ENCODE measurements around the gene ATXN8OS. TPM values are rescaled to one million over a fixed set of nuclear protein-coding genes. Genes with fewer than 3 reads are reported as not detected.

The ATXN8OS gene
- total RNA-seq, 1 experiment from 2014 or later: not detected

GRCh38 chr13:70107125-70107497, 515 bp upstream of the ATXN8OS start:
- Histone ChIP-seq H3K23me2 (ENCODE audit: insufficient read length, low read depth, low read length, poor library complexity, severe bottlenecking) (peaks cover 9% of the 10 kb centered on the region), H3K56ac (ENCODE audit: insufficient read length, low read depth, low read length) (no peak overlapping the region), H4K20me1 (ENCODE audit: control insufficient read depth, insufficient read depth, insufficient read length) (no peaks in the 10 kb centered on the region), H2BK15ac (ENCODE audit: low read depth, low read length) (no peak overlapping the region; the same call in 1 of the 2 replicates), H2BK120ac (ENCODE audit: low read depth, low read length, poor library complexity, severe bottlenecking) (no peak overlapping the region), H3K9me3 (ENCODE audit: control insufficient read depth, low read depth, low read length) (no peaks in the 10 kb centered on the region), H3K27ac (ENCODE audit: insufficient read length, low read depth, low read length) (no peak overlapping the region), H4K8ac (replicated peaks; ENCODE audit: insufficient read length, low read depth, low read length) (no peak overlapping the region), H3K79me2 (ENCODE audit: insufficient read depth, low read length) (no peaks in the 10 kb centered on the region), H3K18ac (ENCODE audit: insufficient read length, low read depth, low read length) (no peak overlapping the region), H2BK20ac (ENCODE audit: low read depth, low read length, poor library complexity, severe bottlenecking) (no peak overlapping the region), H3T11ph (ENCODE audit: low read length) (no peak overlapping the region), H4K91ac (ENCODE audit: insufficient read length, low read depth, low read length) (no peak overlapping the region), H3K27me3 (ENCODE audit: insufficient read depth, low read length) (peaks cover 23% of the 10 kb centered on the region; the same call in 1 of the 2 replicates), H3K14ac (ENCODE audit: insufficient read depth, low read length) (no peak overlapping the region; the same call in 1 of the 2 replicates), H3K9ac (ENCODE audit: extremely low read depth, insufficient read length, low read length) (no peak overlapping the region), H2AFZ (ENCODE audit: low read length) (peak overlapping the region; percentile 63), H2AK5ac (ENCODE audit: insufficient read length, low read length) (no peak overlapping the region), H3K23ac (ENCODE audit: insufficient read length, low read depth, low read length) (no peak overlapping the region), H3K4ac (ENCODE audit: low read depth, low read length) (no peak overlapping the region), H3K4me2 (ENCODE audit: insufficient read depth, insufficient read length, low read length) (peak overlapping the region; percentile 60), H3K4me1 (ENCODE audit: insufficient read depth, low read length) (no peaks in the 10 kb centered on the region), H2BK12ac (ENCODE audit: insufficient read length, low read depth, low read length) (no peak overlapping the region), H3K79me1 (ENCODE audit: insufficient read depth, low read depth, low read length, poor library complexity, severe bottlenecking) (no peaks in the 10 kb centered on the region), H4K5ac (ENCODE audit: insufficient read length, low read depth, low read length) (no peak overlapping the region), H2BK5ac (ENCODE audit: insufficient read length, low read length) (no peak overlapping the region)
- DNase-seq: no peak
- Mint-ChIP-seq H3K27ac (no peak overlapping the region), H3K4me1 (peaks cover 5 to 7% of the 10 kb centered on the region in 2 experiments), H3K9me3 (no peaks in the 10 kb centered on the region), H3K4me3 (peak overlapping the region; percentile 61 to 84), H3K27me3 (ENCODE audit: low read depth) (peaks cover 45% of the 10 kb centered on the region), H3K36me3 (ENCODE audit: insufficient read depth in 1 of 3, low read depth in 3 of 3) (no peaks in the 10 kb centered on the region)
- TF ChIP-seq CTCF (conservative IDR thresholded peaks at IDR 0.05): no peak
- WGBS (ENCODE audit: extremely low coverage, insufficient read length, low lambda C conversion rate): no CpG with 5 or more reads among the region's 9 CpGs
